Body of pancreas (tissue), 4 donors: Measurements from ENCODE around the gene TMTC2. TPM values are rescaled to one million over a fixed set of nuclear protein-coding genes. Genes with fewer than 3 reads are reported as not detected.

ENCODE experiments used
- ATAC-seq: fragments of 150-250 bp; one replicate; pipeline ENCODE4 v1.9.1; 2016
- DNase-seq, 4 donors: peaks; one replicate each; pipeline ENCODE4 v3.0.0-alpha.2; 2019
- H3K27ac ChIP-seq, 4 donors: fragments of 200-600 bp; sonication (generic); 1 replicate in 3 of 4; 2 replicates in 1 of 4; pipeline versions ENCODE4 v1.5.1 to v1.6.1; 2016 to 2019; ENCODE audit warnings: mild to moderate bottlenecking in 1 of 4, mixed read lengths in 1 of 4, moderate library complexity in 1 of 4
- H3K27me3 ChIP-seq, 2 donors: fragments of 200-600 bp; sonication (generic); one replicate each; pipeline ENCODE4 v1.6.0; 2016; ENCODE audit warnings: mild to moderate bottlenecking in 1 of 2
- H3K36me3 ChIP-seq, 2 donors: fragments of 200-600 bp; sonication (generic); replicated peaks in 1 of 2; 2 replicates each; pipeline ENCODE4 v1.5.1; 2016; ENCODE audit warnings: low read depth in 2 of 2; ENCODE audit not compliant: insufficient read depth in 1 of 2
- H3K4me1 ChIP-seq: fragments of 200-600 bp; sonication (generic); one replicate; pipeline ENCODE4 v1.6.0; 2016
- H3K4me3 ChIP-seq, 2 donors: fragments of 200-600 bp; sonication (generic); 1 replicate in 1 of 2; 2 replicates in 1 of 2; pipeline ENCODE4 v1.5.1; 2016 to 2019
- H3K9me3 ChIP-seq, 3 donors: fragments of 200-600 bp; sonication (generic); 1 replicate in 2 of 3; 2 replicates in 1 of 3; pipeline ENCODE4 v1.5.1; 2016
- POLR2A ChIP-seq, 3 donors: fragments of 450-650 bp; IDR thresholded peaks; one replicate each; pipeline ENCODE4 v1.6.1; 2016; ENCODE audit warnings: antibody characterized with exemption in 3 of 3, mild to moderate bottlenecking in 2 of 3
- WGBS, 2 donors: methylation state at CpG; one replicate each; pipeline ENCODE4 v1.1.5; 2017; 5-methylcytosine and 5-hydroxymethylcytosine counted together
- intact Hi-C: fragments of 100-400 bp; cut with DNase I; formaldehyde crosslinking; loops from one replicate; pipeline ENCODE4 v1.15.1; 2023
- small RNA-seq: library from RNA; depleted of rRNA; stranded (forward); fragments of <200 nt; gene quantifications from one replicate; pipeline ENCODE3, GENCODE V24; 2016
- total RNA-seq, 2 donors: library from RNA; depleted of rRNA; stranded (reverse); fragments of >200 nt; gene quantifications; one replicate each; pipeline ENCODE4 v1.1.0, GENCODE V29; 2016
- TF ChIP-seq, protein P1 (sequence below), 7 experiments: fragments of 450-650 bp in 4 of 7; fragments of 200-600 bp in 3 of 7; sonication (generic) in 3 of 7; IDR thresholded peaks; one replicate each; pipeline ENCODE4 v1.5.1; 2016 to 2019; ENCODE audit warnings: antibody characterized with exemption in 7 of 7

The TMTC2 gene
- total RNA-seq, 2 donors from 2014 or later: 10.4 to 20.1 TPM

DNA sequence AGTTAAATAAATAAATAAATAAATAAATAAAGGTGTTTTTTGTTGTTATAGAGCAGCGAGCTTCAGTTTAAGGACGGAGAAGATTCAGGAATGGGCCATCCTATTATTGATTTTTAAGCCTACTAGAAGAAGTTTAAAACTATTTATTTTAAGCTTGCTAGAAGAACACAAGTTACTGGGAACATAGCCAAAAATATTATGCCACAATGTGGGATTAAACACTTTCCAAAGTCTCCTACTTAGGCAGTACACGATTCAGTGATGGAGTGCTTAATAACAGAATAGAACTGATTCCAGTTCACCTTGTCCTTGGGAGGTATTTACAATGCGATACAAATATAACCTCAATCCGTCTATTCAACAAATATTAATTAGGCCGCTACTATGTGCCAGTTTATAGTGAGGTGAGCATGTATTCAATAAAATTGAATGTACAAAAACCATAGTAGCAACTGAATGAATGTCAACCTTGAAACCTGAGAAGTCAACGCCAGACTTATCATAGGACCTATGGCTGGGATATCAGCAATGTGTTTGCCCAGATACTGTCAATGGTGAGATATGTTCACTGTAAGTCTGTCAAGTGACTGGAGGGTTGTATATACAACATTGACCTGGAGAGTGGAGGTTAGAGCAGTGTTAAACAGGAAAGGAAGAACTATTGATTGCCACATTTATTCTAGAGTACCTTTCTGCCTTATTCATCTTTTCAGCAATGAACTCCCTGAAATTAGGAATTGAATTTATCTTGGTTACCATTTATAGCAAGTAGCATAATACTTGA, 486.4 kb downstream of the TMTC2 start:
- peaks cover 17% of the 10 kb centered on the region for H3K4me1 ChIP-seq
- H3K27me3 ChIP-seq: no peaks in the 10 kb centered on the region
- WGBS, 2 donors: 26 to 31% methylated on average over 7 of the region's 7 CpGs
- intact Hi-C loops: no loop called here
- H3K27ac ChIP-seq: no peak overlapping the region
- no peak for DNase-seq
- no peak for ATAC-seq
- H3K9me3 ChIP-seq: no peaks in the 10 kb centered on the region
- TF ChIP-seq, protein P1, sequence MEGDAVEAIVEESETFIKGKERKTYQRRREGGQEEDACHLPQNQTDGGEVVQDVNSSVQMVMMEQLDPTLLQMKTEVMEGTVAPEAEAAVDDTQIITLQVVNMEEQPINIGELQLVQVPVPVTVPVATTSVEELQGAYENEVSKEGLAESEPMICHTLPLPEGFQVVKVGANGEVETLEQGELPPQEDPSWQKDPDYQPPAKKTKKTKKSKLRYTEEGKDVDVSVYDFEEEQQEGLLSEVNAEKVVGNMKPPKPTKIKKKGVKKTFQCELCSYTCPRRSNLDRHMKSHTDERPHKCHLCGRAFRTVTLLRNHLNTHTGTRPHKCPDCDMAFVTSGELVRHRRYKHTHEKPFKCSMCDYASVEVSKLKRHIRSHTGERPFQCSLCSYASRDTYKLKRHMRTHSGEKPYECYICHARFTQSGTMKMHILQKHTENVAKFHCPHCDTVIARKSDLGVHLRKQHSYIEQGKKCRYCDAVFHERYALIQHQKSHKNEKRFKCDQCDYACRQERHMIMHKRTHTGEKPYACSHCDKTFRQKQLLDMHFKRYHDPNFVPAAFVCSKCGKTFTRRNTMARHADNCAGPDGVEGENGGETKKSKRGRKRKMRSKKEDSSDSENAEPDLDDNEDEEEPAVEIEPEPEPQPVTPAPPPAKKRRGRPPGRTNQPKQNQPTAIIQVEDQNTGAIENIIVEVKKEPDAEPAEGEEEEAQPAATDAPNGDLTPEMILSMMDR (IDR thresholded peaks at IDR 0.05): no peak
- no peak for TF ChIP-seq POLR2A (IDR thresholded peaks at IDR 0.05)
- no peaks in the 10 kb centered on the region for H3K36me3 ChIP-seq
- H3K4me3 ChIP-seq: no peak overlapping the region

DNA sequence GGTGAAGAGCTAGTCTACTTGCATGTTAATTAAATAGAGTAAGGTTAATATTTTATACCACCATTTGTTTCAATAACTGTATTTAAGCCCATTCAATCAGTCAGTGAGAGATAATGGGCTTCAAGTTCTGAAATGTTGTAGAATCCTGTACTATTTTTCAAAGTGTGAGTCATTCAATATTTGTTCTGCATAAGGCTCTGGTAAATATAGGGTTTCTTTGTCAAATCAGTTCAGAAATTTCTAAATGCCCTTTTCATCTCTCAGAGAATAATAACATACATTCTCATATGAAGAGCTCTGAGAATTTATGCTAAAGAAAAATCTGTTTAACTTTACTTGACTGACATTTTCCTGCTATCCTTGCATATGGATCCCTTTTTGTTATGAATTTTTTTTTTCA, 493.3 kb downstream of the TMTC2 start:
- H3K4me1 ChIP-seq: no peaks in the 10 kb centered on the region
- H3K27ac ChIP-seq: no peak overlapping the region
- H3K9me3 ChIP-seq: no peaks in the 10 kb centered on the region
- intact Hi-C loops: no loop called here
- H3K36me3 ChIP-seq: no peaks in the 10 kb centered on the region
- no peaks in the 10 kb centered on the region for H3K27me3 ChIP-seq
- ATAC-seq (no peak), DNase-seq (no peak)
- TF ChIP-seq, protein P1 (IDR thresholded peaks at IDR 0.05): no peak
- TF ChIP-seq POLR2A (IDR thresholded peaks at IDR 0.05): no peak
- no peak overlapping the region for H3K4me3 ChIP-seq

DNA sequence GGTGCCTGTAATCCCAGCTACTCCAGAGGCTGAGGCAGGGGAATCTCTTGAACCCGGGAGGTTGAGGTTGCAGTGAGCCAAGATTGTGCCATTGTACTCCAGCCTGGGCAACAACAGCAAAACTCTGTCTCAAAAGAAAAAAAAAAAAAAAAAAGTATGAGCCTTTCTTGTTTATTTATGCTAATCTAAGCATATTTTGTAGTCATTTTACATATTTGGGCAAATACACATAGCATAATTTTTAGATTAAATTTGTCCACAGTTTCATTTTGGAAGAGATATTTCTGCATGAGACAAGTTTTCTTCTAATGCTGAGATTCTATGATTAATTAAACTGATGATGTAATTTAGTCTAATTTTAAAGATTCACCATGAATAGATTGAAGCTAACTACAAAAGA, 494.4 kb downstream of the TMTC2 start:
- no peak for TF ChIP-seq POLR2A (IDR thresholded peaks at IDR 0.05)
- TF ChIP-seq, protein P1 (IDR thresholded peaks at IDR 0.05): no peak
- intact Hi-C loops: no loop called here
- WGBS, 2 donors: 84 to 100% methylated on average over 1 of the region's 1 CpG

DNA sequence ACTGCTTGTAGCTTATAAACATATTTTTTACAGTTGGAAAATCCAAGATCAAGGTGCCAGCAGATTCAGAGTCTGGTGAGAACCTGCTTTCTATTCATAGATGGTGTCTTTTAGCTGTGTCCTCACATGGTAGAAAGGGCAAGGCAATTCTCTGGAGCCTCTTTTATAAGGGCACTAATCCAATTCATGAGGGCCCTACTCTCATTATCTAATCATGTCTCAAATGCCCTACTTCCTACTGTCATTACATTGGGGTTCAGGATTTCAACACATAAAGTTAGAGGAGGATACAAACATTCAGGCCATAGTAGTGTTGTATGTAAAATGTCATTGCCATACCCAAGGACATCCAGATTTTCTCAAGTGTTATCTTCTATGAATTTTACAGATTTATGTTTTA, 496.4 kb downstream of the TMTC2 start:
- no peak overlapping the region for H3K4me3 ChIP-seq
- H3K36me3 ChIP-seq: no peaks in the 10 kb centered on the region
- no peak for TF ChIP-seq POLR2A (IDR thresholded peaks at IDR 0.05)
- TF ChIP-seq, protein P1 (IDR thresholded peaks at IDR 0.05): no peak
- no peaks in the 10 kb centered on the region for H3K27me3 ChIP-seq
- H3K4me1 ChIP-seq: peaks cover 11% of the 10 kb centered on the region
- no peak for ATAC-seq
- intact Hi-C loops: no loop called here
- no peak for DNase-seq
- no peak overlapping the region for H3K27ac ChIP-seq
- H3K9me3 ChIP-seq: no peaks in the 10 kb centered on the region

More for the DNA sequence above, 494.4 kb downstream of the TMTC2 start:
- H3K27me3 ChIP-seq: no peaks in the 10 kb centered on the region
- DNase-seq (no peak), ATAC-seq (no peak)
- no peaks in the 10 kb centered on the region for H3K36me3 ChIP-seq
- H3K4me3 ChIP-seq: no peak overlapping the region
- no peaks in the 10 kb centered on the region for H3K9me3 ChIP-seq
- no peak overlapping the region for H3K27ac ChIP-seq
- H3K4me1 ChIP-seq: peaks cover under 1% of the 10 kb centered on the region

Small RNA genes within 50 kb of the gene (small RNA-seq; reads per million reads assigned to genes)
- gene RNU6-977P: not detected
